GM18867 (cell line): Measurements from ENCODE around the gene FAM229B.
"Not testable (repeated sequence)": the region's sequence is repeated elsewhere in the genome, so short reads cannot be mapped to it uniquely, and the experiment has no call there.

Source experiments
- ATAC-seq: cut with Tn5 transposase; IDR thresholded peaks from one replicate; pipeline ENCODE4 v1.9.1; 2021; ENCODE audit warnings: mild to moderate bottlenecking, moderate library complexity; ENCODE audit not compliant: unreplicated experiment

The FAM229B gene, protein sequence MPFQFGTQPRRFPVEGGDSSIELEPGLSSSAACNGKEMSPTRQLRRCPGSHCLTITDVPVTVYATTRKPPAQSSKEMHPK

GRCh38 chr6:112087136-112087911 lies at the start of gene FAM229B, which contains the start of gene TUBE1:
FAM229B (plus strand) TSS chr6:112087591; CDS start chr6:112099284, 11,693 bp downstream.
TUBE1 (minus strand) TSS chr6:112087482; CDS start chr6:112087434, 48 bp downstream.
- ATAC-seq: peak; percentile 97

GRCh38 chr6:112037783-112038216 lies 49.6 kb upstream of the FAM229B start:
- ATAC-seq: no peak

DNA sequence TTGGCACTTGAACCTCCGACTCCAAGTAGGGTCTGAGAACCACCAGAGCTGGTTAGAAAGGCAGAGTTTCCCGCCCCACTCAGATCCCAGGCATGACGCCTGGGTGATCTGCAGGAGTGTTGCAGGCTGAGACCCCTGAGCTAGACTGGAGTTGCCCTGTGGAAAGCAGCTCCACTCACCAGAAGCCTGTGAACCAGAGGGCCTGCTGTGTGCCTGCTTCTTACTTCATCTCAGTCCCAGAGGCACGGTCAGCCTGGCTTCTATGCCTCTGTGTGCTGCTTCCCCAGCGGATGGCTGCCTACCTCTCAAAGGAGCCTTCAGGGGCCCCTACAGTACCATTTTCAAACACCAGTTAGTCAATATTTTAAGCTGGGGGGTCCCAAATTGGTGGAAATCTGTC lies 49.1 kb upstream of the FAM229B start:
- no peak for ATAC-seq

DNA sequence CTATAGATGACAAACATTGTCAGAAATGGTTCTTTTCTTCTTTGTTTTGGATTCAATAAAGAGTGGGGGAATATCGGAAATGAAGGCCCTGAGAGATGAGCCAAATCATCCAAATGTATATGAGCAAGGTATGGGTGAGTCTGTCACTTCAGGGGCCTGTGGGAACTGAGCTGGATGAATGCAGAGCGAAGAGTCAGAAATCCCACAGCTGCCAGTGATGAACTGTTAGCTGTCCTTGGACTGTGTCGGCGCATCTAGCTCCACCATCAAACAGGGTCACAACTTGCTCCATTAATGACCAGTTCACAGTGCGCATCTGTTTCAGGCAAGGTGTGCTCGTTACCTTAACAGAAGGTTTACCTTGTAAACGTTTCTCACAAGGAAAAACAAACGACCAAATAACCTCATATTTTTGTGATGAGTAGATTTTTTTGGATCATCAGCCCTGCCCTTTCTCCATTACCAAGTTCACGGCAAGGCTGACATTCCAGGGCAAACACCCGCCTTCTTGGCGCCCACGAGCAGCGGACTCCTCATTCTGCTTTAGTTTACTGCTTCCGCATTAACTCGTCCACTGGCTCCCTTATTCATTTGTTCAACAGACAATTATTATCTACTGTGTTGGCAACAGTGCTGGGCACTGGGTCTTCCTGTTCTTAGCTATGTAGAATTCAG lies 48.5 kb upstream of the FAM229B start:
- no peak for ATAC-seq

- ATAC-seq: no peak
Measured at GRCh38 chr6:112039431-112039770, 48.0 kb upstream of the FAM229B start.

GRCh38 chr6:112040956-112041355 lies 46.4 kb upstream of the FAM229B start:
- no peak for ATAC-seq

GRCh38 chr6:112041535-112041934 lies 45.9 kb upstream of the FAM229B start:
- ATAC-seq: no peak

DNA sequence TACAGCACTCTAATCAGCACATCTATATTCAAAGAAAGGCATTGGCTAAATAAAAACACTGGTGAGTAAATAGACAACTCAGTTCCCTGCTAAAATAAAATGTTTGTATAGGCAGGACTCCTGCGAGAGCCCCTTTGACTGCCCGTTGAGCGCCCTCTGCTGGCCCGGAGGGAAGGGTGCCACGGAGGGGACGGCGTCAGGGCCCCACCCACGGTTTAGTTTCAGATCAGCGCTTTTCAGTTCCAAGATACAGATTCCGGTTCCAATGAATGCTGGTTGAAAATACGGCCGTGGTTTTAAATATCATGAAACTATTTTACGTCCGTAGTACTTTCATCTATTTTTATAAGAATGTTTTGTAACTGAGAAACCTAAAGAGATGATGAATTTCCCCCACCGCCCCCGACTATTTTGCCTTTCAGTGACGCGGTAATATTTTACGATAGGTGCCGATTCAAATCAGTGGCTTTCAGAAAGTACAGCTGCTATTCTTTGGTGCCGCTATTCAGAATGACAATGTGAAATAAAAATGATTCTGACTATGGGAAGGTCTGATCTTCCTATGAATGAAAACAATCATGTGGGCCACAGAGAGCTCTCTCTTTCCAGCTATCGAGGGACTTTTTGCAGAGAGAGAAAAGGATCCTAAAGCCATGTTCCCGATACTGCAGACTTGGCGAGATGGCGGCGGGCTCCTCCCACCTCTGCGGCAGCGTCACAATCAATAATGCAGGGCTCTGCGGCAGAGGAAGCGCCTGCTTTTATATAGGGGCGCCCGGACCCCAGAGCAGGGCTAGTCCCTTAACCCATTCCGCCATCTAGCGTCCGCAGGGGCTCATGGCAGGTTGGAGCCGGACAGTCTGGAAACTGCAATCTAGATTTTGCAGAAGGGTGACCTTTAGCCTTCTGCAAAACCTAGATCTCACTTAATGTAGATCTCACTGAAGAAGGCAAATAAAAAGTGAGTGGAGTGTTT lies 44.1 kb upstream of the FAM229B start:
- ATAC-seq: peak; percentile 90

DNA sequence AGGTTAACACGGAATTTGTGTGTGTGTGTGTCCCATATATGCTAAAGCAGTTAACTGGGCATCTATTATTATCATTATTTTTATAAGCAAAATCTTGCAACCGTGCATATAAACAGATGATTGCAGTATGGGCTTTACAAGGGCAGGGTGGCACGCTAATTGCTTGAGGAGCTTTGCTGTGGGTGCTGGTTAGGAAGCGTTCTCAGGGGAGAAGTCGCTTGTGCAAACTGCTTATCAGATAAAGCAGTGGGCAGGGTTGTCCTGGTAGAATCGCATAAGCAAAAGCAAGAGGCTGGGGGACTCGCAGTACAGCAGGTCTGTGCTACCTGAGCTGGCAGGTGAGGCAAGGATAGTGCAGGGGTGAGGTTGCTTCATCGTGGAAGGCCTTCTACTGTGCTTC lies 43.2 kb upstream of the FAM229B start:
- ATAC-seq: no peak

DNA sequence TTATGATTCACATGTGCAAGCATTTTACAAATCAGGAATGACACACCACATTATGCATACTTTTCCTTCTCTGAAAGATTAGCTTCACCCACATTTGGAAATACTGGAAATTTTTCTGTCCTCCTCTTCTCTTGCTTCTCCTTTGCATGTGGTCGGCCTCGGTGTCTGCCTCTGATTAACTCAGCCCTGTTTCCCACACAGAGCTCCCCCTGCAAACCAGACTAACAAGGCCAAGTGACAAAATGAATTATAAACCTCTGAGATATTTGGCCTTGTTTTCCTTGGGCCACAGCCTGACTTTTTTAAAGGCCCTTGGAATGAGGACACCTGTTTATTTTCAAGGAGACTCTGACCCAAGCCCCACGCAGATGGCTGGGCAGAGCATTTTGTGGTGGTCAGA lies 42.5 kb upstream of the FAM229B start:
- no peak for ATAC-seq

GRCh38 chr6:112047523-112047922 lies 39.9 kb upstream of the FAM229B start:
- not testable (repeated sequence) for ATAC-seq

- ATAC-seq: no peak
Measured at GRCh38 chr6:112049026-112049799, 38.2 kb upstream of the FAM229B start.

DNA sequence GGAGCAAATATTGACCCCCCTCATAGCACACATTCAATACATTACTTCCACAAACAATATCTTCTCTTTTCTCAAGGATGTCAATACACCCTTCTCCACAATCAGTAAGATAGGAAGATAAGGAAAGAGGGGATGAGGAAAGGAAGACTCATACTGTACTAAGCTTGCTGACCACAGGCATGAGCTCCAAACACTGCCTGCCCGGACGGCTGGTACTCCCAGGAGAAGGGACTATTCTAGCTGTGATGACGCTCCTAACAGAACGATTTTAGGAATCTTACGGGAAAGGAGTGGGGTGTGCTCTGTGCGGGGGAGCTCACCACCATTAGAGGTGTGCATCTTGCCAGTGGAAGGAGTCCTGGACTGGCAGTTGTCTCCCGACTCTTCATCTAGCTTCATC lies 37.4 kb upstream of the FAM229B start:
- ATAC-seq: no peak

GRCh38 chr6:112050429-112050828 lies 37.0 kb upstream of the FAM229B start:
- ATAC-seq: no peak

DNA sequence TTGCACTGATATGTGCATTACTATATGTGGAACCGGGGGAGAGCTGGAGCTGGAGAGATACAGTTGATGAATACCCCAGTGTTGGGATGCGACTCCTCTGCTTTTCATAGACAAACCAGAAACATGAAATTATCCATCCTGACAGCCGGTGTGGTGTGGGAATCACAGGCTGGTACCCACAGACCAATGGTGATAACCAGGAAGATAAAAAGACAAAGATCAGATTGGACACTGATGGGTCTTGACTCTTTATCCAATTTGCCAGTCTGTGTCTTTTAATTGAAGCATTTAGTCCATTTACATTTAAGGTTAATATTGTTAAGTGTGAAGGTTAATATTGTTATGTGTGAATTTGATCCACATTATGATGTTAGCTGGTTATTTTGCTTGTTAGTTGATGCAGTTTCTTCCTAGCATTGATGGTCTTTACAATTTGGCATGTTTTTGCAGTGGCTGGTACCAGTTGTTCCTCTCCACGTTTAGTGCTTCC lies 36.1 kb upstream of the FAM229B start:
- not testable (repeated sequence) for ATAC-seq

GRCh38 chr6:112054001-112054400 lies 33.4 kb upstream of the FAM229B start, which contains the start of gene CCN6:
CCN6 (plus strand) TSS chr6:112054104; CDS start chr6:112054358, 254 bp downstream.
- no peak for ATAC-seq

DNA sequence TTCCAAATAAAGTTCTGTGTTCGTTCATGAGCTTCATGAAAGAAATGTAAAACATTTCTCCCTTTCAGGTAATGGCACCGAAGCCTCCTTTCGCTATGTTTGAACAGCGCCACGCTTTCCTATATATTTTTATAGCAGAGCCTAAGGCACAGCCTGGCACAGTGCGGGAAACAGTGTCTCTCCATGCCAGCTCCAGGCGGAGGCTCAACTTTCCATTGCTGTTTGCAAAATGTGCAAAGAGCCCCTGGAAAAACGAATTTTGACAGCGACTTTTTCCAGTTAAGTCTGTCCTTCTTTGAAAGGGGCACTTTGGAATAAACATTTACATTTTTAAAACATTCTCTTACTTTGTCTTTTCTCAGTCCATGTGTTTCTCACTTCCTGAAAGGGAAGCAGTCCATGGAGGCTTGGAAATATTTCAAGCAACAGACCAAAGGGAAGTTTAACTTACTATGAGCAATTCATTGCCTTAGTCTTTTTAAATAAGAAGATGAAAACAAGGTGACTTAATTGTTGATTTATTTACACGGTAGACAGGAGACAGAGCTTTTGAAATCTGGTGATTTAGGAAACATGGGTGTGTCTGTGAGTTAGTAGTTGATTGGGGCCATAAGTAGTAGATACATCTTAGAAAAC lies 32.7 kb upstream of the FAM229B start:
- no peak for ATAC-seq

DNA sequence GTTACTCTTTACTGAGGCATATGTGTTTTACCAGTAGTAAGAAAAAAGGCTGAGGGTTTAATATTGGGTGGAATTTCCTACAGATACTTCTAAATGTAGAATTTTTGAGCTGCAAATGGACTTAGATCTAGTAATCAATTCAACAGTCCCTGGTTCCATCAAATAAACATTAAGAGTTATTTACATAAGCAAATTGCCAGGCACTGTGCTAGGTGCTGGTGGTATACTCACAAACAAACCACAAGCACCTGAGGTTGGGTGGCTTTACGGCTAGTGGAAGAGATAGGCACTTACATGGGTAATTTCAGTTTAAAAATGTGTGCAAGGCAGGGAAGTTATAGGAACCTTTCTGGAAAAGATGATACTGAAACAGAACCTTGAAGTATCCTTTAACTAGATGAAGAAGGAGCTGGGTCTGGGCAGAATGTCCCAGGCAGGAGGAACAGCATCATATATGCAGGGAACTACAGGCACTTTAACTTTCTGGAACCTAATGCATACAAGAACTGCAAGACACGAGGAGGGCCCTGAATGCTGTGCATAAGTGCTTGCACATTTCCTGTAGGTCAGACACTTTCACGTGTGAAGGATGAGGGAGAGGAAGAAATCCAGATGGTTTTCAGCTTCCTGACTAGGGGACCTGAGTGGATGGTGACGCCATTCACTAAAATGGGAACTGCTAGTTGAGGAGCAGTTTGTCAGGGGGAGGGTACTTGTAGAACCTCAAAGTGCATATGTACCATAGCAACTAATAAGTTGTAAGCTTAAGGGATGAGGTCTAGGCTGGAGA lies 29.0 kb upstream of the FAM229B start:
- no peak for ATAC-seq

- ATAC-seq: no peak
Measured at GRCh38 chr6:112061605-112062004, 25.8 kb upstream of the FAM229B start.
